AG04450 (cell line): ENCODE measurements around the gene TAF7. TPM values are rescaled to one million over a fixed set of nuclear protein-coding genes. Genes with fewer than 3 reads are reported as not detected.
"Not testable (repeated sequence)": the region's sequence is repeated elsewhere in the genome, so short reads cannot be mapped to it uniquely, and the experiment has no call there.

Experiments
- CTCF ChIA-PET: fragments of 300-600, 350-600 bp; formaldehyde crosslinking; extraction: SDS; loops from one replicate; lab custom pipeline; 2022; ENCODE audit warnings: antibody characterized with exemption, inconsistent platforms; lab: Charles Lee
- POLR2A ChIA-PET: fragments of 350-600 bp; formaldehyde crosslinking; extraction: SDS; loops from one replicate; lab custom pipeline; 2021; ENCODE audit warnings: antibody characterized with exemption, inconsistent platforms; lab: Yijun Ruan, JAX
- DNase-seq: peaks from one replicate; pipeline ENCODE4 v3.0.0-alpha.2; 2011; ENCODE audit warnings: low read depth, low spot score
- H3K27ac ChIP-seq: one replicate; pipeline ENCODE4 v1.5.1; 2012; ENCODE audit warnings: low read depth, low read length, control low read depth
- H3K27me3 ChIP-seq: one replicate; pipeline ENCODE4 v1.6.0; 2012; ENCODE audit warnings: low read length; ENCODE audit not compliant: control insufficient read depth, insufficient read depth
- H3K4me3 ChIP-seq: 2 replicates; pipeline ENCODE4 v1.5.1; 2011; ENCODE audit warnings: mild to moderate bottlenecking, low read depth, low read length, control low read depth
- H3K9me3 ChIP-seq: 2 replicates; pipeline ENCODE4 v1.5.1; 2012; ENCODE audit warnings: low read length; ENCODE audit not compliant: control insufficient read depth, insufficient read depth
- polyA plus RNA-seq: library from polyadenylated mRNA; depleted of rRNA; stranded (reverse); fragments of >200 nt; gene quantifications from 2 replicates; pipeline ENCODE4 v1.2.3, GENCODE V29; 2011
- TF ChIP-seq, protein P1 (sequence below): IDR thresholded peaks from 2 replicates; pipeline ENCODE4 v1.5.1; 2011; ENCODE audit warnings: low read depth, low read length, control low read depth, inconsistent platforms

The TAF7 gene
- polyA plus RNA-seq, 1 experiment, result 71.0 TPM

- ChIA-PET CTCF (interaction anchor here (1.1 to 2.7 kb wide), 9 partner anchors 16 to 212 kb away, joined by 3 to 35 read pairs (median 6); partner anchors contain the start of genes PCDHGA10, PCDHGA2, PCDHGB7 and TAF7), POLR2A (interaction anchor here (1.0 kb wide), 1 partner anchor 209 kb away, joined by 3 read pairs; no protein-coding TSS in a partner anchor)
- H3K27me3 ChIP-seq, result peaks cover 2% of the 10 kb centered on the region
- peaks cover 56% of the 10 kb centered on the region for H3K9me3 ChIP-seq
- TF ChIP-seq, protein P1, sequence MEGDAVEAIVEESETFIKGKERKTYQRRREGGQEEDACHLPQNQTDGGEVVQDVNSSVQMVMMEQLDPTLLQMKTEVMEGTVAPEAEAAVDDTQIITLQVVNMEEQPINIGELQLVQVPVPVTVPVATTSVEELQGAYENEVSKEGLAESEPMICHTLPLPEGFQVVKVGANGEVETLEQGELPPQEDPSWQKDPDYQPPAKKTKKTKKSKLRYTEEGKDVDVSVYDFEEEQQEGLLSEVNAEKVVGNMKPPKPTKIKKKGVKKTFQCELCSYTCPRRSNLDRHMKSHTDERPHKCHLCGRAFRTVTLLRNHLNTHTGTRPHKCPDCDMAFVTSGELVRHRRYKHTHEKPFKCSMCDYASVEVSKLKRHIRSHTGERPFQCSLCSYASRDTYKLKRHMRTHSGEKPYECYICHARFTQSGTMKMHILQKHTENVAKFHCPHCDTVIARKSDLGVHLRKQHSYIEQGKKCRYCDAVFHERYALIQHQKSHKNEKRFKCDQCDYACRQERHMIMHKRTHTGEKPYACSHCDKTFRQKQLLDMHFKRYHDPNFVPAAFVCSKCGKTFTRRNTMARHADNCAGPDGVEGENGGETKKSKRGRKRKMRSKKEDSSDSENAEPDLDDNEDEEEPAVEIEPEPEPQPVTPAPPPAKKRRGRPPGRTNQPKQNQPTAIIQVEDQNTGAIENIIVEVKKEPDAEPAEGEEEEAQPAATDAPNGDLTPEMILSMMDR, result peak; percentile 54
- DNase-seq, result no peak
- H3K27ac ChIP-seq, result peak within 1 kb of the TSS; percentile 33
- peak within 1 kb of the TSS; percentile 51 for H3K4me3 ChIP-seq
Measured at GRCh38 chr5:141354900-141355469, 34.4 kb upstream of the TAF7 start, which contains the start of gene PCDHGA4. TSS of gene PCDHGA4 (plus strand) at chr5:141355021. CDS start at chr5:141355108, 87 bp downstream.

- no peak overlapping the region for H3K27ac ChIP-seq
- H3K4me3 ChIP-seq, result no peak overlapping the region
- TF ChIP-seq, protein P1, result no peak
- POLR2A ChIA-PET, result no interaction called here
- peaks cover 2% of the 10 kb centered on the region for H3K27me3 ChIP-seq
- CTCF ChIA-PET, result interaction anchor here (0.6 to 5.8 kb wide), 6 partner anchors 17 to 212 kb away, joined by 3 to 46 read pairs (median 14); partner anchors contain the start of genes PCDHGA1, PCDHGB3 and TAF7
- peaks cover 44% of the 10 kb centered on the region for H3K9me3 ChIP-seq
- DNase-seq, result no peak
Measured at GRCh38 chr5:141351591-141351990, 31.0 kb upstream of the TAF7 start.

DNA sequence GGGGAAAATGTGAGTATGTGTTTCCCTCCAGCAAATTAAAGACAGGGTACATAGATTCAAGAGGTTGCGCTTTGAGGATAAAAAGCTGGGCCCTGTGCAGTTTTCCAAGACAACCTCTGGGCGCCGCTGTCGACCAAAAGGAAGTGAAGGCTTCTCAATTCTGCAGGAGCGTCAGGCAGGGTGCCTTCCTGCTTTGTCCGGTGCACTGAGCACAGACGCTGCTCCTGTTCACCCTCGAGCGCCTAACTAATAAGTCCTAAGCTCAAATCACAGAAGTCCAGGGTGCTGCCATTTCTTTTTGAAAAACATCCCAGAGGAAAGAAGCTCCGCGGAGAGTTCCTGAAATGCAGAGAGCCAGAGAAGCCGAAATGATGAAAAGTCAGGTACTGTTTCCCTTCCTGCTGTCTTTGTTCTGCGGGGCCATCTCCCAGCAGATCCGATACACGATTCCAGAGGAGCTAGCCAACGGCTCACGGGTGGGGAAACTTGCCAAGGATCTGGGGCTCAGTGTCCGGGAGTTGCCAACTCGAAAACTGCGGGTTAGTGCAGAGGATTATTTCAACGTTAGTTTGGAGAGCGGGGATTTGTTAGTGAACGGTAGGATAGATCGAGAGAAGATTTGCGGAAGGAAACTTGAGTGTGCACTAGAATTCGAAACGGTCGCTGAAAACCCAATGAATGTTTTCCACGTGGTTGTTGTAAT lies 29.5 kb upstream of the TAF7 start, which contains the start of gene PCDHGB1:
Gene PCDHGB1 (plus strand): TSS at position 183 of the 703 bp plus-strand sequence. CDS start 162 bp downstream, at position 345.
- Histone ChIP-seq H3K27me3 (peaks cover 2% of the 10 kb centered on the region), H3K27ac (no peak within 1 kb of the TSS), H3K9me3 (peaks cover 43% of the 10 kb centered on the region), H3K4me3 (peak within 1 kb of the TSS; percentile 46)
- TF ChIP-seq, protein P1, result peak; percentile 54
- ChIA-PET CTCF (interaction anchor here (0.9 to 5.8 kb wide), 13 partner anchors 12 to 217 kb away, joined by 3 to 46 read pairs (median 7); partner anchors contain the start of genes PCDHGA1, PCDHGA10, PCDHGA2 and PCDHGA7), POLR2A (interaction anchor here (0.6 kb wide), 1 partner anchor 33 kb away, joined by 3 read pairs; no protein-coding TSS in a partner anchor)
- no peak for DNase-seq

- H3K27me3 ChIP-seq, DNase-seq, H3K4me3 ChIP-seq, POLR2A ChIA-PET, H3K27ac ChIP-seq: not testable (repeated sequence)
- peaks cover 41% of the 10 kb centered on the region for H3K9me3 ChIP-seq
- CTCF ChIA-PET, result interaction anchor here (1.5 to 5.8 kb wide), 2 partner anchors 7 to 217 kb away, joined by 3 to 46 read pairs; partner anchors contain the start of gene PCDHGA2
Measured at GRCh38 chr5:141346017-141346416, 25.4 kb upstream of the TAF7 start.

- ChIA-PET CTCF (no interaction called here), POLR2A (no interaction called here)
- Histone ChIP-seq H3K9me3 (peaks cover 42% of the 10 kb centered on the region), H3K27me3 (peaks cover 2% of the 10 kb centered on the region), H3K27ac (no peak overlapping the region), H3K4me3 (no peak overlapping the region)
- TF ChIP-seq, protein P1, result no peak
- no peak for DNase-seq
Measured at GRCh38 chr5:141345327-141345726, 24.7 kb upstream of the TAF7 start.
